DND-41 (cell line): ENCODE results near the gene DOP1A.

ENCODE experiments used
- CTCF ChIP-seq: IDR thresholded peaks from 2 replicates; pipeline ENCODE4 v1.5.1; 2012; ENCODE audit warnings: borderline replicate concordance, low read length, moderate library complexity, mild to moderate bottlenecking; ENCODE audit not compliant: poor library complexity, severe bottlenecking; ENCODE audit errors: extremely low read depth
- EZH2 ChIP-seq: IDR thresholded peaks from 3 replicates; pipeline ENCODE4 v1.6.1; 2012; ENCODE audit warnings: borderline replicate concordance, low read depth, mild to moderate bottlenecking, moderate library complexity, low read length, inconsistent platforms; ENCODE audit not compliant: severe bottlenecking

- TF ChIP-seq CTCF, result no peak
- no peak for TF ChIP-seq EZH2
These were observed 46.7 kb downstream of the DOP1A start for GRCh38 chr6:83114164-83114563.
